HepG2 (cell line): ENCODE data around the gene CHRM2. TPM values are rescaled to one million over a fixed set of nuclear protein-coding genes. Genes with fewer than 3 reads are reported as not detected.

Experiments
- ATAC-seq: fragments of 200-7000 bp; cut with Tn5 transposase; 3 replicates; pipeline ENCODE4 v1.9.1; 2020; ENCODE audit warnings: mild to moderate bottlenecking, moderate library complexity
- BruUV-seq: library from RNA; stranded (reverse); fragments of 400-500 nt; replicated peaks from 2 replicates; lab custom pipeline; 2021; lab: Mats Ljungman, UMichigan
- CTCF ChIA-PET: fragments of 300-600 bp; formaldehyde crosslinking; extraction: SDS; loops from one replicate; lab custom pipeline; 2021; ENCODE audit warnings: low total read pairs, inconsistent platforms, low intra/inter-chr PET ratio; lab: Yijun Ruan, JAX
- POLR2A ChIA-PET: fragments of 350-600 bp; sonication (Branson Sonifier 250); formaldehyde crosslinking; loops from one replicate; lab custom pipeline; 2020; ENCODE audit warnings: antibody characterized with exemption, inconsistent platforms; lab: Yijun Ruan, JAX
- DNase-seq: peaks from one replicate; pipeline ENCODE4 v3.0.0-alpha.2; 2015; ENCODE audit warnings: low spot score
- FAIRE-seq: peaks from 3 replicates; lab custom pipeline; 2011; peaks lifted over from hg19 to GRCh38; lab: Jason Lieb, UNC
- H2AFZ ChIP-seq: one replicate; pipeline ENCODE4 v1.6.1; 2011; ENCODE audit warnings: low read length, inconsistent platforms
- H3K27ac ChIP-seq: fragments of 300-600 bp; 3 replicates; pipeline ENCODE4 v1.8.0; 2011; ENCODE audit warnings: mixed run types, mild to moderate bottlenecking, mixed read lengths, low read length, inconsistent platforms; ENCODE audit not compliant: insufficient read depth; ENCODE audit errors: extremely low read length
- H3K27me3 ChIP-seq, 2 experiments: fragments of 200-600 bp in 1 of 2; 2 replicates in 1 of 2; 3 replicates in 1 of 2; pipeline versions ENCODE4 v1.6.0 to v1.8.0; 2011; ENCODE audit warnings: low read length in 2 of 2, mild to moderate bottlenecking in 2 of 2, moderate library complexity in 2 of 2, inconsistent platforms in 1 of 2; ENCODE audit not compliant: insufficient read depth in 2 of 2, control insufficient read depth in 1 of 2
- H3K36me3 ChIP-seq, 2 experiments: fragments of 200-600 bp in 1 of 2; replicated peaks in 1 of 2; 2 replicates in 1 of 2; 3 replicates in 1 of 2; pipeline versions ENCODE4 v1.5.1 to v1.8.0; 2011; ENCODE audit warnings: low read length in 2 of 2, inconsistent platforms in 1 of 2; ENCODE audit not compliant: insufficient read depth in 2 of 2, control insufficient read depth in 1 of 2
- H3K4me1 ChIP-seq: 2 replicates; pipeline ENCODE4 v1.5.1; 2012; ENCODE audit warnings: low read length, inconsistent platforms; ENCODE audit not compliant: insufficient read depth
- H3K4me2 ChIP-seq: 2 replicates; pipeline ENCODE4 v1.6.0; 2011; ENCODE audit warnings: low read depth, low read length, inconsistent platforms
- H3K4me3 ChIP-seq, 3 experiments: fragments of 200-600 bp in 1 of 3; sonication (generic), shearing (Covaris generic) in 1 of 3; replicated peaks in 1 of 3; 2 replicates each; pipeline ENCODE4 v1.5.1; 2011 to 2016; ENCODE audit warnings: low read length in 3 of 3, inconsistent platforms in 2 of 3, low read depth in 2 of 3, mild to moderate bottlenecking in 2 of 3, control low read depth in 1 of 3, mixed read lengths in 1 of 3; ENCODE audit not compliant: insufficient read depth in 1 of 3
- H3K79me2 ChIP-seq: one replicate; pipeline ENCODE4 v1.6.1; 2011; ENCODE audit warnings: low read length, inconsistent platforms; ENCODE audit not compliant: insufficient read depth
- H3K9ac ChIP-seq: 2 replicates; pipeline ENCODE4 v1.6.0; 2011; ENCODE audit warnings: mild to moderate bottlenecking, low read depth, low read length, inconsistent platforms; ENCODE audit not compliant: insufficient read depth
- H3K9me3 ChIP-seq: 2 replicates; pipeline ENCODE4 v1.5.1; 2012; ENCODE audit warnings: mild to moderate bottlenecking, low read length
- H4K20me1 ChIP-seq: 2 replicates; pipeline ENCODE4 v1.6.0; 2011; ENCODE audit warnings: inconsistent platforms, mild to moderate bottlenecking, low read length, moderate library complexity; ENCODE audit not compliant: insufficient read depth
- FOXC1 ChIP-seq: sonication (generic); formaldehyde crosslinking; IDR thresholded peaks from 2 replicates; pipeline ENCODE4 v1.8.0; 2022; ENCODE audit warnings: mild to moderate bottlenecking, missing genetic modification reagents, borderline replicate concordance
- MAFK ChIP-seq, 2 experiments: IDR thresholded peaks in 1 of 2; conservative IDR thresholded peaks in 1 of 2; 2 replicates each; pipeline ENCODE4 v1.6.1; 2011; ENCODE audit warnings: improper control_type of control experiment in 2 of 2, low read length in 2 of 2
- NFIB ChIP-seq: sonication (generic); formaldehyde crosslinking; IDR thresholded peaks from 2 replicates; pipeline ENCODE4 v1.9.0; 2021; ENCODE audit warnings: missing genetic modification reagents, mild to moderate bottlenecking, borderline replicate concordance
- SRSF1 ChIP-seq: fragments of 200-400 bp; formaldehyde crosslinking; optimal IDR thresholded peaks from 2 replicates; pipeline ENCODE3; 2017; ENCODE audit warnings: mild to moderate bottlenecking, low read depth, low read length, moderate library complexity
- ZNF3 ChIP-seq: IDR thresholded peaks from 2 replicates; pipeline ENCODE4 v1.7.0; 2017; ENCODE audit warnings: inconsistent platforms
- ZNF614 ChIP-seq: IDR thresholded peaks from 2 replicates; pipeline ENCODE4 v1.6.1; 2018; ENCODE audit warnings: missing biosample characterization, missing genetic modification reagents, inconsistent platforms, borderline replicate concordance
- WGBS: methylation state at CpG from one replicate; pipeline ENCODE4 v1.1.6; 2017; ENCODE audit warnings: low lambda C conversion rate; 5-methylcytosine and 5-hydroxymethylcytosine counted together
- in situ Hi-C: cut with HindIII; loops from 2 replicates; pipeline ENCODE4 v1.10.0; 2017; ENCODE audit warnings: low pct_unique_long_range_greater_than_20kb; ENCODE audit not compliant: extremely low pct_ligation_motif_present
- intact Hi-C: fragments of 100-400 bp; cut with micrococcal nuclease; formaldehyde crosslinking; loops from one replicate; pipeline ENCODE4 v1.10.0; 2022; ENCODE audit not compliant: unreplicated experiment
- polyA plus RNA-seq, 8 experiments: library from polyadenylated mRNA; depleted of rRNA in 3 of 8; stranded (reverse) in 7 of 8; unstranded in 1 of 8; fragments of >200 nt; fragmentation: Illumina TruSeq in 4 of 8; extraction: Trizol in 4 of 8; gene quantifications; 2 replicates each; pipeline versions ENCODE4 v1.2.1 to v1.2.3, GENCODE V29; 2011 to 2016; ENCODE audit warnings: low read depth in 4 of 8, missing spikeins in 1 of 8, mixed read lengths in 1 of 8; ENCODE audit not compliant: insufficient read depth in 1 of 8
- total RNA-seq, 5 experiments: library from RNA; depleted of rRNA; stranded (reverse); fragments of >200 nt; fragmentation: Illumina TruSeq; extraction: Trizol; gene quantifications; 2 replicates each; pipeline ENCODE4 v1.2.3, GENCODE V29; 2016; ENCODE audit warnings: low read depth in 1 of 5

CHRM2 gene
- total and polyA plus RNA-seq, 2 of the 13 experiments (the other 11 are each of a cell fraction or from before 2014, with no cell fraction given): not detected

- no TSS peak for BruUV-seq
- Histone ChIP-seq H3K4me3 (no peak overlapping the region), H3K4me2 (no peak overlapping the region), H2AFZ (no peak overlapping the region), H3K9me3 (no peaks in the 10 kb centered on the region), H3K9ac (no peak overlapping the region), H3K27ac (no peak overlapping the region), H3K36me3 (no peaks in the 10 kb centered on the region), H3K27me3 (0 out of 5 replicates have a peak, but pooled peaks cover 0 to 5% of the 10 kb centered on the region in 2 experiments), H4K20me1 (no peaks in the 10 kb centered on the region), H3K79me2 (no peaks in the 10 kb centered on the region), H3K4me1 (no peaks in the 10 kb centered on the region)
- 26% methylated on average over 2 of the region's 2 CpGs for WGBS
- ChIA-PET POLR2A (no interaction called here), CTCF (no interaction called here)
- no peak for FAIRE-seq
- TF ChIP-seq MAFK (conservative IDR thresholded peaks at IDR 0.05 in 1 of 2, IDR thresholded peaks at IDR 0.05 in 1 of 2; ENCODE audit: low read length in 2 of 2) (no peak), NFIB (CRISPR knock-in tag) (no peak), FOXC1 (CRISPR knock-in tag) (no peak), ZNF614 (CRISPR knock-in tag) (no peak)
- in situ Hi-C loops: no loop called here
- DNase-seq: no peak
- intact Hi-C loops: no loop called here
- no peak for ATAC-seq
Observed at GRCh38 chr7:136865777-136866176, 2.7 kb upstream of the CHRM2 start.

- DNase-seq: no peak
- no peaks in the 10 kb centered on the region for H3K9me3 ChIP-seq
- ATAC-seq: no peak
- CTCF ChIA-PET: no interaction called here
- H2AFZ ChIP-seq: no peak overlapping the region
- H3K9ac ChIP-seq: no peak overlapping the region
- POLR2A ChIA-PET: no interaction called here
- no peak overlapping the region for H3K27ac ChIP-seq
- H3K36me3 ChIP-seq: no peaks in the 10 kb centered on the region
- H3K4me1 ChIP-seq: no peaks in the 10 kb centered on the region
- in situ Hi-C loops: no loop called here
- no peaks in the 10 kb centered on the region for H3K79me2 ChIP-seq
- no peak for FAIRE-seq
- no peaks in the 10 kb centered on the region for H4K20me1 ChIP-seq
- H3K4me3 ChIP-seq: no peak overlapping the region
- H3K4me2 ChIP-seq: no peak overlapping the region
- 0 out of 5 replicates have a peak, but pooled peaks cover 0 to 5% of the 10 kb centered on the region in 2 experiments for H3K27me3 ChIP-seq
- BruUV-seq: no TSS peak
- 4% methylated on average over 31 of the region's 65 CpGs for WGBS
- TF ChIP-seq ZNF3 (CRISPR knock-in tag) (no peak), SRSF1 (no peak)
- intact Hi-C loops: no loop called here
Observed at GRCh38 chr7:136869001-136869961, 829 bp downstream of the CHRM2 start.
